Measurements from ENCODE around the gene SAMD4A. TPM values are rescaled to one million over a fixed set of nuclear protein-coding genes. Genes with fewer than 3 reads are reported as not detected.

Gene SAMD4A
- total RNA-seq, 1 experiment from 2014 or later = 18.3 TPM

DNA sequence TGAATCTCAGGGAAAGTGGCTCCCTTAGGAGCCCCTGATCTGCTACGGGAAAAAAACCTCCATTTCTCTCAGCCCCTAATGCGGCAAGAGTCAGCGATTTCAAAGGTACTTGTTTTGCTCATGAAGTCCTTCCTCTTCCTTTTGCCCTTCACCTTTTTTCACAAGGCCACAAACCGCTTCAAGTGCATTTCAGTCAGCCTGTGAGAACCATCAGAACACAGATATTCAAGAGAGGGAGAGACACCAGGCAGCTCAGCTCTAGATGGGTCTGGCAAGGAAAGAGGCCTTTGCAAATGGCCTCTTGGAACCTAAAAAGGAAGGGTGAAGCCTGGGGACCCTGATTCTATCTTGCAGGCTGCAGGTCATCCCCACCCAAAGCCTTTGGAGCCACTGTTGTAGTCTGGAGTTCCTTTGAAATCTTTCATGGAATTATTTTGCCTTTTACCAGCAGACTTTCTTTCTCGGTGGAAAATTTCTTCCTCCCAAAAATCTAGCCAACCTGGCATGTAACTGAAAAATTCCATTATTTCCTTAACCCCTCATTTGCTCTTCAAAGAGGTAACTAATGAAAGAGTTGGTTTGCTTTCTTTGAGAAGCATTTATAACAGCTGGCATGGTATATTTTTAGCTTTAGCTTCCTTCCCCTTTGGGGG lies 145.0 kb downstream of the SAMD4A start:
- intact Hi-C loops (cut with micrococcal nuclease; ENCODE audit: unreplicated experiment) = no loop called here
- H3K27ac ChIP-seq = no peak overlapping the region
- no peak overlapping the region for H3K4me2 ChIP-seq
- no peak overlapping the region for H2AFZ ChIP-seq
- BruUV-seq (replicated peaks) = no TSS peak
- CTCF ChIA-PET = no interaction called here
- no peaks in the 10 kb centered on the region for H3K4me1 ChIP-seq (replicated peaks; ENCODE audit: insufficient read depth)
- H4K20me1 ChIP-seq (ENCODE audit: insufficient read depth) = no peaks in the 10 kb centered on the region
- DNase-seq = no peak
- POLR2A ChIA-PET (ENCODE audit: unreplicated experiment) = interaction anchor here (0.6 kb wide), 1 partner anchor 1323 kb away, joined by 3 read pairs; no protein-coding TSS in a partner anchor
- H3K4me3 ChIP-seq = no peak overlapping the region
- no peaks in the 10 kb centered on the region for H3K36me3 ChIP-seq (ENCODE audit: low read depth)
- H3F3A ChIP-seq (ENCODE audit: insufficient read depth, low read depth) = no peaks in the 10 kb centered on the region
- no peaks in the 10 kb centered on the region for H3K9me2 ChIP-seq (ENCODE audit: insufficient read depth)
- no peaks in the 10 kb centered on the region for H3K9me3 ChIP-seq (ENCODE audit: insufficient read depth, low read depth)
- H3K27me3 ChIP-seq (ENCODE audit: insufficient read depth, low read depth) = no peaks in the 10 kb centered on the region
- 0 out of 2 replicates have a peak, but pooled peaks cover under 1% of the 10 kb centered on the region for H3K79me2 ChIP-seq (ENCODE audit: low read depth)
- no peak for TF ChIP-seq EZH2 (IDR thresholded peaks at IDR 0.05; ENCODE audit: low read depth)
- TF ChIP-seq, protein P1, sequence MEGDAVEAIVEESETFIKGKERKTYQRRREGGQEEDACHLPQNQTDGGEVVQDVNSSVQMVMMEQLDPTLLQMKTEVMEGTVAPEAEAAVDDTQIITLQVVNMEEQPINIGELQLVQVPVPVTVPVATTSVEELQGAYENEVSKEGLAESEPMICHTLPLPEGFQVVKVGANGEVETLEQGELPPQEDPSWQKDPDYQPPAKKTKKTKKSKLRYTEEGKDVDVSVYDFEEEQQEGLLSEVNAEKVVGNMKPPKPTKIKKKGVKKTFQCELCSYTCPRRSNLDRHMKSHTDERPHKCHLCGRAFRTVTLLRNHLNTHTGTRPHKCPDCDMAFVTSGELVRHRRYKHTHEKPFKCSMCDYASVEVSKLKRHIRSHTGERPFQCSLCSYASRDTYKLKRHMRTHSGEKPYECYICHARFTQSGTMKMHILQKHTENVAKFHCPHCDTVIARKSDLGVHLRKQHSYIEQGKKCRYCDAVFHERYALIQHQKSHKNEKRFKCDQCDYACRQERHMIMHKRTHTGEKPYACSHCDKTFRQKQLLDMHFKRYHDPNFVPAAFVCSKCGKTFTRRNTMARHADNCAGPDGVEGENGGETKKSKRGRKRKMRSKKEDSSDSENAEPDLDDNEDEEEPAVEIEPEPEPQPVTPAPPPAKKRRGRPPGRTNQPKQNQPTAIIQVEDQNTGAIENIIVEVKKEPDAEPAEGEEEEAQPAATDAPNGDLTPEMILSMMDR (conservative IDR thresholded peaks at IDR 0.05) = no peak

DNA sequence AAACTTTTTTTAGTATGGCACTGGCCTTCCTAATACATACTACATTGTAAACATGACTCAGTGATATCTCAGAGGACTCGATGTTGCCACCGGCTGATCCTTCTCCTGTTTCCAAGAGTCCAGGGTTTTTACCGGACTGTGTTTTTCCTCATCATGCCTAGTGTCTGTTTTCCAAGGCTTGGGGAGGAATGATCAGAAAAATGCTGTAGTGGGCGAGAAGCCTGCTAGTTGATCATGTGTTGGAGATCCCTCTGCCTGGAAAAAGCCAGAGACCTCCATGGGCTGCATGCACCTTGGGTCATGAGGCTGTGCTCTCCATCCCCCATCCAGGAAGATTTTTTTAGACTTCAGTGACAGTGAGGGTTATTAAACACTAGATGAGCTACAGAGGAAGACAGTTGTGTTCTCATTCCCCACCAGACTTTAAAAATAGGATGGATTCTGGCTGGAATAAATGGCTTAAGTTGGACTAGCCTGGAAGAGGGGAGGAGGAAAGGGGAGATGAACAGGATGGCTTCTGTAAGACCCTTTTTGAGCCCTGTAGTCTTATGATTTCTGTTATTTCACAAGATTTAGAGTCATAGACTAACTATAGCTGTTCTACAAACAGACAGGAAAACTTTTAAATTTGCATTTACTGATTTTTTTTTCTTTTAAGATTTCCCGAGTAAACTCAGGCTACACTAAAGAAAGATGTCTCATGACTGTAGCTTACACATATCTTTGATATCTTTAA lies 145.7 kb downstream of the SAMD4A start:
- Histone ChIP-seq H3K9me3 (ENCODE audit: insufficient read depth, low read depth) (no peaks in the 10 kb centered on the region), H3K27ac (no peak overlapping the region), H3K4me2 (no peak overlapping the region), H3F3A (ENCODE audit: insufficient read depth, low read depth) (no peaks in the 10 kb centered on the region), H2AFZ (no peak overlapping the region), H3K36me3 (ENCODE audit: low read depth) (no peaks in the 10 kb centered on the region), H3K9me2 (ENCODE audit: insufficient read depth) (no peaks in the 10 kb centered on the region), H3K4me1 (replicated peaks; ENCODE audit: insufficient read depth) (no peaks in the 10 kb centered on the region), H3K4me3 (no peak overlapping the region), H3K79me2 (ENCODE audit: low read depth) (0 out of 2 replicates have a peak, but pooled peaks cover 3% of the 10 kb centered on the region), H3K27me3 (ENCODE audit: insufficient read depth, low read depth) (no peaks in the 10 kb centered on the region), H4K20me1 (ENCODE audit: insufficient read depth) (no peaks in the 10 kb centered on the region)
- POLR2A ChIA-PET (ENCODE audit: unreplicated experiment) = interaction anchor here (0.7 kb wide), 1 partner anchor 222 kb away, joined by 4 read pairs; no protein-coding TSS in a partner anchor
- BruUV-seq (replicated peaks) = no TSS peak
- DNase-seq = no peak
- CTCF ChIA-PET = no interaction called here
- TF ChIP-seq, protein P1 (conservative IDR thresholded peaks at IDR 0.05) = no peak
- no peak for TF ChIP-seq EZH2 (IDR thresholded peaks at IDR 0.05; ENCODE audit: low read depth)
- intact Hi-C loops (cut with micrococcal nuclease; ENCODE audit: unreplicated experiment) = no loop called here

DNA sequence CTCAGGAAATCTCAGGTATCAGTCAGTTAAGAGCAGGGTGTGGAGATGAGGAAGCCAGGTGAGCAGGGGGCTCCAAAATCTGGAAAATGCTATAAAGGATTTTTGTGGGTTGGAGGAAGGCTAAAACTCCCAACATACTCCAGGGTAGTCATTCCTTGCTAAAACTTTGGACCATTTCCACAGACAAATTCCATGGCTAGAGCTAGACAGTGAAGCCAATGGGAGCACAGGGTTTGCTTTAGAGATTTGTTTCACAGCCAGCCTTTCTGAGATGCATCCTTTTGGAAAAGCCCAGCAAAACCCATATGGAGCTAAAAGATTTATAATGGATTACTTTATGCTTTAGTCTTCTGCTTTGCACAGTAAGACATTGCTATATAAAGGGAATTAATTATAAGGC lies 146.5 kb downstream of the SAMD4A start:
- intact Hi-C loops (cut with micrococcal nuclease; ENCODE audit: unreplicated experiment) = no loop called here
- no peaks in the 10 kb centered on the region for H3K36me3 ChIP-seq (ENCODE audit: low read depth)
- no peaks in the 10 kb centered on the region for H4K20me1 ChIP-seq (ENCODE audit: insufficient read depth)
- ChIA-PET CTCF (interaction anchor here (0.6 kb wide), 1 partner anchor 9 kb away, joined by 3 read pairs; no protein-coding TSS in a partner anchor), POLR2A (ENCODE audit: unreplicated experiment) (interaction anchor here (0.7 kb wide), 2 partner anchors 174 to 222 kb away, joined by 4 read pairs; no protein-coding TSS in a partner anchor)
- no peak overlapping the region for H3K4me2 ChIP-seq
- no peak for DNase-seq
- H3K9me3 ChIP-seq (ENCODE audit: insufficient read depth, low read depth) = no peaks in the 10 kb centered on the region
- no peaks in the 10 kb centered on the region for H3K9me2 ChIP-seq (ENCODE audit: insufficient read depth)
- H2AFZ ChIP-seq = no peak overlapping the region
- H3K79me2 ChIP-seq (ENCODE audit: low read depth) = 0 out of 2 replicates have a peak, but pooled peaks cover 3% of the 10 kb centered on the region
- H3F3A ChIP-seq (ENCODE audit: insufficient read depth, low read depth) = no peaks in the 10 kb centered on the region
- H3K4me3 ChIP-seq = no peak overlapping the region
- TF ChIP-seq, protein P1 (conservative IDR thresholded peaks at IDR 0.05) = no peak
- no peak for TF ChIP-seq EZH2 (IDR thresholded peaks at IDR 0.05; ENCODE audit: low read depth)
- H3K27ac ChIP-seq = no peak overlapping the region
- no TSS peak for BruUV-seq (replicated peaks)
- H3K27me3 ChIP-seq (ENCODE audit: insufficient read depth, low read depth) = no peaks in the 10 kb centered on the region
- H3K4me1 ChIP-seq (replicated peaks; ENCODE audit: insufficient read depth) = no peaks in the 10 kb centered on the region

All from PC-9 (cell line).